Measurements from ENCODE around the gene NEO1. TPM values are rescaled to one million over a fixed set of nuclear protein-coding genes. Genes with fewer than 3 reads are reported as not detected.

The NEO1 gene
- total RNA-seq, 4 donors from 2014 or later = 27.1 to 39.6 (median 28.8) TPM

GRCh38 chr15:73329501-73330200 is 277.4 kb downstream of the NEO1 start:
- no peak for TF ChIP-seq CTCF (IDR thresholded peaks at IDR 0.05)
- intact Hi-C loops (cut with DNase I) = no loop called here
- no peak for DNase-seq
- no peaks in the 10 kb centered on the region for H3K9me3 ChIP-seq
- H3K36me3 ChIP-seq = no peaks in the 10 kb centered on the region
- peaks cover 0 to 8% of the 10 kb centered on the region in 2 donors for H3K4me1 ChIP-seq
- no peaks in the 10 kb centered on the region for H3K27me3 ChIP-seq
- H3K4me3 ChIP-seq (replicated peaks in 1 of 3) = no peak overlapping the region
- WGBS, 2 donors = 86 to 90% methylated on average over 18 to 21 of the region's 21 CpGs
- no peak overlapping the region for H3K27ac ChIP-seq

- WGBS, 2 donors = 89 to 90% methylated on average over 12 to 15 of the region's 15 CpGs
- Histone ChIP-seq H3K4me1 (peaks cover 0 to 8% of the 10 kb centered on the region in 2 donors), H3K36me3 (no peaks in the 10 kb centered on the region), H3K27me3 (no peaks in the 10 kb centered on the region), H3K9me3 (no peaks in the 10 kb centered on the region), H3K27ac (no peak overlapping the region), H3K4me3 (replicated peaks in 1 of 3) (no peak overlapping the region)
- intact Hi-C loops (cut with DNase I) = no loop called here
- no peak for DNase-seq
- TF ChIP-seq CTCF (IDR thresholded peaks at IDR 0.05) = no peak
- no peak for TF ChIP-seq POLR2A (IDR thresholded peaks at IDR 0.05)
These were observed 278.2 kb downstream of the NEO1 start for GRCh38 chr15:73330206-73331051.

- Histone ChIP-seq H3K27ac (no peak overlapping the region), H3K36me3 (no peaks in the 10 kb centered on the region), H3K4me1 (peaks cover 0 to 8% of the 10 kb centered on the region in 2 donors), H3K27me3 (no peaks in the 10 kb centered on the region), H3K4me3 (replicated peaks in 1 of 3) (no peak overlapping the region), H3K9me3 (no peaks in the 10 kb centered on the region)
- intact Hi-C loops (cut with DNase I) = no loop called here
- DNase-seq = no peak
- 97% methylated on average over 4 of the region's 5 CpGs for WGBS, 2 donors
- no peak for TF ChIP-seq CTCF (IDR thresholded peaks at IDR 0.05)
- TF ChIP-seq POLR2A (IDR thresholded peaks at IDR 0.05) = no peak
These were observed 279.2 kb downstream of the NEO1 start for GRCh38 chr15:73331501-73331900.

- DNase-seq = no peak
- no peak overlapping the region for H3K4me3 ChIP-seq (replicated peaks in 1 of 3)
- no peaks in the 10 kb centered on the region for H3K9me3 ChIP-seq
- TF ChIP-seq POLR2A (IDR thresholded peaks at IDR 0.05) = no peak
- no peak for TF ChIP-seq CTCF (IDR thresholded peaks at IDR 0.05)
- 94 to 96% methylated on average over 15 to 19 of the region's 19 CpGs for WGBS, 2 donors
- H3K4me1 ChIP-seq = peaks cover 0 to 8% of the 10 kb centered on the region in 2 donors
- no peaks in the 10 kb centered on the region for H3K36me3 ChIP-seq
- no peaks in the 10 kb centered on the region for H3K27me3 ChIP-seq
- H3K27ac ChIP-seq = no peak overlapping the region
- intact Hi-C loops (cut with DNase I) = no loop called here
These were observed 280.0 kb downstream of the NEO1 start for GRCh38 chr15:73331991-73332925.
